CD4-positive, alpha-beta T cell (primary cell): ENCODE results near the gene IQSEC2. TPM values are rescaled to one million over a fixed set of nuclear protein-coding genes. Genes with fewer than 3 reads are reported as not detected.

Experiments used
- ATAC-seq: fragments of 200-7000 bp; cut with Tn5 transposase; one replicate; pipeline ENCODE4 v1.10.0; 2022; ENCODE audit warnings: mild to moderate bottlenecking; ENCODE audit not compliant: poor library complexity
- CTCF ChIA-PET: fragments of 350-600 bp; sonication (Branson Sonifier 250); formaldehyde crosslinking; loops from one replicate; lab custom pipeline; 2021; ENCODE audit warnings: antibody characterized with exemption, inconsistent platforms; lab: Charles Lee
- POLR2A ChIA-PET: fragments of 350-600 bp; sonication (Branson Sonifier 250); formaldehyde crosslinking; loops from one replicate; lab custom pipeline; 2021; ENCODE audit warnings: antibody characterized with exemption, inconsistent platforms; lab: Charles Lee
- DNase-seq, 14 experiments: peaks; one replicate each; pipeline ENCODE4 v3.0.0-alpha.2; 2013 to 2020; ENCODE audit warnings: mixed read lengths in 2 of 14
- H3K27ac ChIP-seq, 2 donors: one replicate each; pipeline versions ENCODE4 v1.5.1 to v1.7.0; 2013; ENCODE audit warnings: low read length in 2 of 2, low read depth in 1 of 2, mild to moderate bottlenecking in 1 of 2
- H3K27me3 ChIP-seq, 2 experiments: 1 replicate in 1 of 2; 2 replicates in 1 of 2; pipeline versions ENCODE4 v1.6.1 to v1.7.0; 2013; ENCODE audit warnings: low read length in 2 of 2, control low read depth in 1 of 2, mild to moderate bottlenecking in 1 of 2, moderate library complexity in 1 of 2; ENCODE audit not compliant: insufficient read depth in 2 of 2, control insufficient read depth in 1 of 2
- H3K36me3 ChIP-seq: one replicate; pipeline ENCODE4 v1.6.1; 2013; ENCODE audit warnings: low read length, control low read depth; ENCODE audit not compliant: insufficient read depth
- H3K4me1 ChIP-seq: one replicate; pipeline ENCODE4 v1.6.1; 2013; ENCODE audit warnings: low read length, control low read depth; ENCODE audit not compliant: insufficient read depth
- H3K4me3 ChIP-seq: one replicate; pipeline ENCODE4 v1.5.1; 2013; ENCODE audit warnings: mild to moderate bottlenecking, low read length, moderate library complexity
- H3K9me3 ChIP-seq, 2 experiments: 1 replicate in 1 of 2; 2 replicates in 1 of 2; pipeline versions ENCODE4 v1.6.1 to v1.7.0; 2013; ENCODE audit warnings: low read length in 2 of 2, mild to moderate bottlenecking in 2 of 2, control low read depth in 1 of 2, moderate library complexity in 1 of 2; ENCODE audit not compliant: control insufficient read depth in 1 of 2, insufficient read depth in 1 of 2
- H3K27ac Mint-ChIP-seq: one replicate; pipeline ENCODE4 v1.8.0; 2020; ENCODE audit warnings: mixed read lengths
- H3K27me3 Mint-ChIP-seq: one replicate; pipeline ENCODE4 v1.8.0; 2021; ENCODE audit warnings: mixed read lengths
- H3K36me3 Mint-ChIP-seq: one replicate; pipeline ENCODE4 v1.8.0; 2021; ENCODE audit warnings: low read depth, mixed read lengths
- H3K4me1 Mint-ChIP-seq: one replicate; pipeline ENCODE4 v1.8.0; 2021; ENCODE audit warnings: low read depth, mixed read lengths
- H3K4me3 Mint-ChIP-seq: one replicate; pipeline ENCODE4 v1.8.0; 2020; ENCODE audit warnings: mild to moderate bottlenecking, mixed read lengths
- H3K9me3 Mint-ChIP-seq: one replicate; pipeline ENCODE4 v1.8.0; 2020; ENCODE audit warnings: mixed read lengths
- CTCF ChIP-seq: fragments of 200-600 bp; IDR thresholded peaks from one replicate; pipeline ENCODE4 v1.8.0; 2022; ENCODE audit warnings: antibody characterized with exemption, mild to moderate bottlenecking
- intact Hi-C, 2 experiments: fragments of 100-400 bp; cut with DNase I in 1 of 2; cut with micrococcal nuclease in 1 of 2; formaldehyde crosslinking; loops; one replicate each; pipeline versions ENCODE4 v1.15.1 to v1.9.0; 2023 to 2025; cut with DNase I, micrococcal nuclease
- total RNA-seq, 174 experiments: library from RNA in 2 of 174; stranded (reverse) in 2 of 174; gene quantifications; one replicate each; pipeline ENCODE4 v1.2.3 and lab custom pipeline; 2021 to 2026

Gene IQSEC2
- total RNA-seq, 2 experiments from 2014 or later, result 0.85 to 2.2 TPM

- no peak overlapping the region for H3K27ac ChIP-seq
- H3K4me1 ChIP-seq, result peaks cover 31% of the 10 kb centered on the region
- Mint-ChIP-seq H3K9me3 (no peaks in the 10 kb centered on the region), H3K4me3 (peak overlapping the region; percentile 86), H3K27me3 (peaks cover 68% of the 10 kb centered on the region), H3K27ac (no peak overlapping the region), H3K36me3 (no peaks in the 10 kb centered on the region), H3K4me1 (peaks cover 13% of the 10 kb centered on the region)
- H3K4me3 ChIP-seq, result no peak overlapping the region
- peak; percentile 39 for ATAC-seq
- POLR2A ChIA-PET, result interaction anchor here (0.8 kb wide), 1 partner anchor 100 kb away, joined by 3 read pairs; no protein-coding TSS in a partner anchor
- H3K36me3 ChIP-seq, result no peaks in the 10 kb centered on the region
- no peaks in the 10 kb centered on the region for H3K9me3 ChIP-seq
- DNase-seq, result peak in 5 of 14 experiments; percentile 13 to 51 (median 20)
- CTCF ChIA-PET, result no interaction called here
- intact Hi-C loops, result no loop called here
- no peak for TF ChIP-seq CTCF
- H3K27me3 ChIP-seq, result peaks cover 32 to 75% of the 10 kb centered on the region in 2 experiments
Observed at GRCh38 chrX:53321230-53321942, 40.0 kb upstream of the IQSEC2 start.

- Mint-ChIP-seq H3K4me1 (peaks cover 13% of the 10 kb centered on the region), H3K27ac (no peak overlapping the region), H3K9me3 (no peaks in the 10 kb centered on the region), H3K4me3 (peak overlapping the region; percentile 25), H3K27me3 (peaks cover 61% of the 10 kb centered on the region), H3K36me3 (no peaks in the 10 kb centered on the region)
- Histone ChIP-seq H3K4me1 (peaks cover 31% of the 10 kb centered on the region), H3K9me3 (no peaks in the 10 kb centered on the region), H3K27me3 (peaks cover 32 to 69% of the 10 kb centered on the region in 2 experiments), H3K27ac (no peak overlapping the region), H3K4me3 (peak overlapping the region; percentile 54), H3K36me3 (no peaks in the 10 kb centered on the region)
- DNase-seq, result peak in 7 of 14 experiments; percentile 5 to 51 (median 28)
- ChIA-PET POLR2A (interaction anchor here (0.8 to 1.2 kb wide), 3 partner anchors 33 to 101 kb away, joined by 3 to 4 read pairs (median 3); partner anchors contain the start of gene KDM5C), CTCF (no interaction called here)
- intact Hi-C loops, result no loop called here
- TF ChIP-seq CTCF, result no peak
- ATAC-seq, result peak; percentile 56
Observed at GRCh38 chrX:53320543-53321229, 39.3 kb upstream of the IQSEC2 start.

GRCh38 chrX:53319614-53320542, 38.5 kb upstream of the IQSEC2 start:
- Mint-ChIP-seq H3K27ac (no peak overlapping the region), H3K4me1 (peaks cover 13% of the 10 kb centered on the region), H3K4me3 (peak overlapping the region; percentile 86), H3K27me3 (peaks cover 55% of the 10 kb centered on the region), H3K36me3 (no peaks in the 10 kb centered on the region), H3K9me3 (no peaks in the 10 kb centered on the region)
- peak overlapping the region; percentile 41 for H3K4me3 ChIP-seq
- H3K9me3 ChIP-seq, result no peaks in the 10 kb centered on the region
- H3K27ac ChIP-seq, result no peak overlapping the region
- ChIA-PET POLR2A (interaction anchor here (1.1 to 1.2 kb wide), 2 partner anchors 32 to 95 kb away, joined by 3 to 4 read pairs; partner anchors contain the start of gene KDM5C), CTCF (interaction anchor here (3.4 kb wide), 1 partner anchor 116 kb away, joined by 17 read pairs; no protein-coding TSS in a partner anchor)
- peak in 1 of 14 experiments; percentile 12 for DNase-seq
- ATAC-seq, result no peak
- H3K4me1 ChIP-seq, result peaks cover 31% of the 10 kb centered on the region
- intact Hi-C loops, result loop anchor here in 1 of 2 experiments (2.0 to 10.0 kb wide), 3 partner anchors 163 to 1847 kb away; no protein-coding TSS in a partner anchor
- TF ChIP-seq CTCF, result no peak
- H3K27me3 ChIP-seq, result peaks cover 32 to 63% of the 10 kb centered on the region in 2 experiments
- no peaks in the 10 kb centered on the region for H3K36me3 ChIP-seq
